Stimulated activated CD8-positive, alpha-beta memory T cell treated with anti-CD3 and anti-CD28 coated beads, Interleukin-15, amount 100 ng/mL, for 24 hours (primary cell): ENCODE data around the gene CLASP1.
"Not testable (repeated sequence)": the region's sequence is repeated elsewhere in the genome, so short reads cannot be mapped to it uniquely, and the experiment has no call there.

Experiments used
- DNase-seq: peaks from one replicate; pipeline ENCODE4 v3.0.0-alpha.2; 2020; ENCODE audit warnings: low read depth

CLASP1 gene

DNA sequence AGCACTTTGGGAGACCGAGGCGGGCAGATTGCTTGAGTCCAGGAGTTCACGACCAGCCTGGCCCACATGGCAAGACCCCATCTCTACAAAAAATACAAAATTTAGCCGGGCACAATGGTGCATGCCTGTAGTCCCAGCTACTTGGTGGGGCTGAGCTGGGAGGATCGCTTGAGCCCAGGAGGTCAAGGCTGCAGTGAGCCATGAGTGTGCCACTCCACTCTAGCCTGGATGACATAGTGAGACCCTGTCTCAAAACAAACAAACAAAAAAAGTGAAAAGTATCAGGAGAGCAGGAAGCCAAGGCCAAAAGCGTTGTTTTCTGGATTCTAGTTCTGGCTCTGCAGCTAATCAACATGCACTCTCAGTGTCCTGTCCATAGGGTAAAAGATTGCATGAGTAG, 10.7 kb upstream of the CLASP1 start:
- DNase-seq = no peak

DNA sequence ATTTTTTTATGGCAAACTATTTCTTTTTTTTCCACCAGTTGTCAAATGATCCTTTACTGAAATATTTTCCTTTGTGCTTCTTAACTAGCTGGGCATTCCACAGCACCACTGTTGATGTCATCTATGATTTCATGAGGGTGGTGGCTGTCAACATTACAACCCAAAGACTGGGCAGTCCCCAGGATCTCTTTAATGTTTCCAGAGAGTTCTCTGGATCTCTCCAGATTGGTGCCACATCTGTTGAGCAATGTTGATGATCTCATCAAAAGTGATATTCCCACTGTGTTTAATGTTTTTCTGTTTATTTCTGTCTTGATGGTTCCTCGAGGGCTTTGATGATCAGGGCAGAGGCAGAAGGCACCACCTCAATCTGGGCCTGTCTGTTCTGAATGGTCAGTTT, 9.1 kb upstream of the CLASP1 start:
- DNase-seq = not testable (repeated sequence)

DNA sequence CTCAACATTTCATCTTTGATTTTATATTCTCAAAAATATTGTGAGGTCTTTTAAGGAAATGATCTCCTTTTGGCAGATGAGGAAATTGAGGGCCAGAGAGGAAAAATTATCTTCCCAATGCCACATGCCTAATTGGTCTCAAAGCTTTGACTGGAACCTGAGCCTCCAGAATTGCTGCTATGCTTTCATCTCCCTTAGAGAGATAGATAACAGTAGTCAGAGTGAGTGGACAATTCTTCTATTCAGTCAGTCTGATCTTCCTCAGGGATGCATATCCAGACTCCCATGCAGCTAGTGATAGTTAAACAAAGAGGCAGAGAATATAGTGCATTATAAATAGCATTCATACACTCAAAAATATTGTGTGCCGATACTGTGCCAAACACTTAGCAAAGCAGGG, 3.8 kb upstream of the CLASP1 start:
- DNase-seq = no peak

- peak; percentile 3 for DNase-seq
These were observed 1.2 kb upstream of the CLASP1 start for GRCh38 chr2:121650315-121650930.

DNA sequence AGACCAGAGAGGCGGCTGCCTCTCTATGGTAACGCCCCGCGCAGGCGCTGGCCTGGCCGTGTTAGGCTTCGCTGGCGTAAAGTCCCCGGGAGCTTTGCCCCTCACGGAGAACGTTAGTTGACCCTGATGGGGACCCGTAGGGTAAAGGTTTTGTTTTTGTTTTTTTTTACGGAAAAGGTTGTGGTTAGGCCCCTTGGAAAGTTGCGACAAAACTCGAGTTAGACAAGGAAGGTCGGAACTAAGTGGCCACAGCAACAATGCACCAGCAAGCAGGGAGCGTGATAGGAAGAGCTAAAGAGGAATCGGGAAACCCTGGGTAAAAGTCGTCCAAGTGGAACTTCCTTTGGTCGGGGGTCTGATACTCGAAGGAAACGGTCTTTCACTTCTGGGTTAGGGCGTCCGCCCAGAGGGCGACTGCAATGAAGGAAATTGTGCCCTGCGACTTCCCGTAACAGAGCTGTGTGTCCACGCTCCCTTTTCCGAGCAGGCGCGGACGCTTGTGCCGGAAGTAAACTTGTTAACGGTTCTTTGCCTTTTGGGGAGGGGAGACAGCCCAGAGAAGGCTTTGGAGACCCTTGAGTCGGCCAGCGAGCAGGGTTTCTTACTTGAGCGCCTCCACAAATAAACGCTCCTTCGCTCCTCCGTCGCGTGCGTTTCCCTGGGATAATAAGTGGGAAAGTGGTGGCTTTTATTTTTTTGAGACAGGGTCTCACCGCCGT, 493 bp upstream of the CLASP1 start:
- DNase-seq = peak; percentile 76

DNA sequence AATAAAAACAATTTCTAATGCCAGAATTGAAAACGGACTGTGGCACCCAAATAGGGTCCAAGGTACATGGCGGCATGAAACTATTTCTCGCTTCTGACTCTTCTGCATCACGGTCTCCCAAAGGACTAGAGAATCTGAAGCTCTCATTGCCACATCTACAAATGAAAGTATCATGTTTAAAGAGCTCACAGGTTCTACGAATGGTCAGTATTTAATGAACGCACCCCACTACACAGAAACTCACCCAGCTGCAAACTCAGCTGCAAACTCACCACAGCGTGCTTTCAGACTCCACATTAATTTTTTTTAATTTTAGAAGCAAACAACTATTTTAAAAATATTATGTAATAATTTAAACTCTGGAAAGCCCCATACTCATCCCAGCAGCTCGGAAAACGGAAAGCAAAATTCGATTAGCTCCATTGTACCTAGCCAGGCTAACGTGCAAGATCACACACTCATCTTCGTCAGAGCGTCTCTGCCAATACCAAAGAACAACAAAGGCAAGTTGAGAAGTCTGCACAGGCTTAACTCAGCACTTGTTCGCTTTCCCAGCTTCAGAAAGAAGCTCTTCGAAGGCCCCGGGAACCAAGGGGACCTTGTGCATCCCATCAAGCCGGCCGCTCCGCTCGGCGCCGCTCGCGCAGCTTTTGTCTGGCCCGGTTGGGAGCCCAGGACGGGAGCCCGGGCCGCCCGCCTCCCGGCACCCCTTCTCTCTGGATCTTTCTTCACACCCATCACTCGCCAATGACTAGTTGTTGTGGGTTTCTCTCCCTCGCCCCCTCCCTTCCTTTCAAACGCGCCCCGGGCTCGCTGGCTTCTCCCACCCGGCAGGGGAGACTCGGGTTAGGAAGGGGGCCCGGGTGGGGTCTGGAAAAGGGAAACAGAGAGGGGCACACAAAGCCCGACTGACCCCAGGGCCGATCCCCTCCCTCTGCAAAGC, 785 bp downstream of the CLASP1 start:
- peak; percentile 15 for DNase-seq

DNA sequence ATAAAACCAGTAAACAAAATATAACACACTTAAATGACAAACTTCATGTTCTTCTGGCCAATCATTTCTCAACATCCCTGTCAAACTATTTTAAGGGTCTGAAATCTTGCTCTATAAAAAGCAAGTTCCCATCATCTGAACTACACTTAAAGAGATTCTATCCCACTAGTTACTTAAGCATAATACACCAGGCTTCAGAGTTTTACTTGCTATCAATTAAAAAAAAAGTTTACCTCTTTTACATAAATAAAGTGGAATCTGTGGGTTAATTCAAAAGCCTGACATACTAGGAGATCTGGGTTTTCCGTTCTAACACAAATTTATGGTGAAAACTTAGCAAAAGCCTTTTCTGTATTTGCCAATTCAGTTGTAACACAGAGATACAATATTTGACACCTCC, 1.9 kb downstream of the CLASP1 start:
- DNase-seq = no peak

DNA sequence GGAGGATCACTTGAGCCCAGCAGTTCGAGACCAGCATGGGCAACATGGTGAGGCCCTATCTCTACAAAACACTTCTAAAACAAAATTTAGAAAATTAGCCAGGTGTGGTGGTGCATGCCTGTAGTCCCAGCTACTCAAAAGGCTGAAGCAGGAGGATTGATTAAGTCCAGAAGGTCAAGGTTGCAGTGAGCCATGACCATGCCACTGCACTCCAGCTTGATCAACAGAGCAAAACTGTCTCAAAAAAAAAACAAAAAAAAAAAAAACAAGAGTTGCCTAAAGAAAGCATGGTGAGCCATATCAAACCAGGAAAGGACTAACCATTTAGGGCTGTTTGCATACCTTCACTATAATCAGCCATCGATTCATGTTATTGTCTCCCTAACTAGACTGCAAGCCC, 4.5 kb downstream of the CLASP1 start:
- DNase-seq = no peak

- no peak for DNase-seq
These were observed 5.4 kb downstream of the CLASP1 start for GRCh38 chr2:121643877-121644276.

DNA sequence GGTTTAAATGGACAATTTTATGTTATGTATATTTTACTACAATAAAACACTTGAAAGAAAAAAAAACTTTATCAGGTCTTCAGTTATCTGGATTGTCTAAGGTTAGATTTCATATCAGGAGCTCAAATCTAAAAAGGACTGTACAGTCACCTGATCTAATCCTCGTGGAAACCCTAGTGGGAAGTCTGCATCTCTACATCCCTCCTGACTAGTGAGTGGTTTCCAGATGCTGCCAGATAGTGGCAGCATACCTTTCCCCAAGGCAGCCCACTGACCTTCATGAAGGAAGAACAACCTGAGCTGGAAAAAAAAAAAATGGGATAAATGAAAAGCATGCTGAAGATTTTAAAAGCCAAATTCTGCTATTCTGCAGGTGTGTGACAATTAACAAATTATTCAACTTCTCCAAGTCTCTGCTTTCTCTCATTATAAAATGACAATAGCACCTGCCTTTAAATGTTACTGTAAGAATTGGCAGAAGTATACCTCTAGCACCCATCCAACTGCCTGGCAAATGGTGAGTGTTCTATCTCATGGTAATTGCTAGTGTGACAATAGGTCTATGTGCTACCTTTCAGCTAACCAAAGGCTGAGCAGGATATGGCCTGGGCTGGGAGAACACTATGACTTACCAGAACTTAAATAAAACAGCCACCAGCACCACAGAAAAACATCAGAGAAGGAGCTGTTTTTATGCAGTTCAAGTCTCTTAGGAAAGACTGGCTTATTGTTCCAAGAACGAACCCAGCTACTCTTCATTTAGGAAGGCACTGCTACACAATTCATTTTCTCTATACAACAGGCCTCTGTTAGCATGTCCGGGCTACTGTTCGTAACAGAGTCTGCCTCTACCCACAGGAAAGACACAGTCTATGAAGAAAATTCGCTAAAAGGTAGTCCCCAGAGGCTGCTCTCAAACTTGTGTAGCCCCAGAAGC, 8.6 kb downstream of the CLASP1 start:
- no peak for DNase-seq

DNA sequence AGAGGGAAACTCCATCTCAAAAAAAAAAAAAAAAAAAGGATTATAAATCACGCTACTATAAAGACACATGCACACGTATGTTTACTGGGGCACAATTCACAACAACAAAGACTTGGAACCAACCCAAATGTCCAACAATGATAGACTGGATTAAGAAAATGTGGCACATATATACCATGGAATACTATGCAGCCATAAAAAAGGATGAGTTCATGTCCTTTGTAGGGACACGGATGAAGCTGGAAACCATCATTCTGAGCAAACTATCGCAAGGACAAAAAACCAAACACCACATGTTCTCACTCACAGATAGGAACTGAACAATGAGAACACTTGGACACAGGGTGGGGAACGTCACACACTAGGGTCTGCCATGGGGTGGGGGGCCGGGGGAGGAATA, 9.4 kb downstream of the CLASP1 start:
- not testable (repeated sequence) for DNase-seq

DNA sequence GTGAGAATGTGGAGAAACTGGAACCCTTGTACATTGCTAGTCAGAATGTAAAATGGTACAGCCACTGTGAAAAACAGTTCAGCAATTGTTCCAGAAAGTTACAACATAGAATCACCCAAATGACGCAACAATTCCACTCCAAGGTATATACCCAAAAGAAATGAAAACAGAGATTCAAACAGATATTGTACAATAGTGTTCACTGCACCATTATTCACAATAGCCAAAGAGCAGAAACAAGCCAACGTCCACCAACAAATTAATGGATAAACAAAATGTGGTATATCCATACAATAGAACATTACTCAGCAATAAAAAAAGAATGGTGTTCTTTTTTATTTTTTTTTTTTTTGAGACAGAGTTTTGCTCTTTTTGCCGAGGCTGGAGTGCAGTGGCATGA, 10.9 kb downstream of the CLASP1 start:
- no peak for DNase-seq

DNA sequence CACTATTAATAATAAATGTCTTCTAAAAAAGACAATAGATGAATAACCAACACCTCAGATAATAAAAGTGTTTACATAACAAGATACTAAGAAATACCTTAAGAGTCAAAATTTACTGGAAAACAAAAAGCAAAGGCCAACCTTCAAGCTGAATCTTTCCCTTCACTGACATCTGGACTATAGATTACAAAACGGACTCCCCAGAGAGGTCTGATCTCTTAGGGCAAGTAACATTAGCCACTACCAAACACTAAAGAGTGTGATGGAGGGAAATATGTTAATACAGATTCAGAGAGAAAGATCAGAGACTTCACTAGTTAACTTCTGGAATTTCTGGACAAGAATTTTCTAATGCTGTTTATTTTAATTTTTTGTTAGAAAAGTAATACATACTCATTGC, 13.9 kb downstream of the CLASP1 start:
- DNase-seq = no peak

- DNase-seq = no peak
These were observed 14.6 kb downstream of the CLASP1 start for GRCh38 chr2:121634354-121635307.

- DNase-seq = no peak
These were observed 15.8 kb downstream of the CLASP1 start for GRCh38 chr2:121633463-121633862.

DNA sequence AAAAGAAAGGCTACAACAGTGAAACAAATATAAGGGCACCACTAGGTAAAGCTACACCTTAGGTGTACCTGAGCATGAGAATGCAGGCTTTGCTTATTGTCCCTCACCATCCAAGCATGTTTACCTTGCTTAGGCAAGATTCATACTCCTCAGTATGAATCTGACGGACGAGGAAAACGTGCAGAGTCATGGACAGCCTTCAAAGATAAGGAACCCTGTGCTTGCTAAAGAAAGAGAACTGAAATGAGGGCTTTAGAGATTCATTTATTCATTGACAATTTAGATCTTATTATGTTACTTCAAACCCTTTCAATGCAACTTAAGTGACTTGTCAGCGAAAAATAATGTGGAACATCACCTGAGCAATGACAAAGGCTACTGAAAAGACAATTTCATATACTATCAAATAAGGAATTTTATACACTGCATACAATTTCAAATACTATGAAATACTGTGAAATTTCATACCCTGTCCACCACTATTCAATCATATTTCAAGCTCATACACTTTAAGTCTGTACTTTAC, 21.7 kb downstream of the CLASP1 start:
- DNase-seq = no peak

- DNase-seq = no peak
These were observed 22.3 kb downstream of the CLASP1 start for GRCh38 chr2:121626777-121627524.

DNA sequence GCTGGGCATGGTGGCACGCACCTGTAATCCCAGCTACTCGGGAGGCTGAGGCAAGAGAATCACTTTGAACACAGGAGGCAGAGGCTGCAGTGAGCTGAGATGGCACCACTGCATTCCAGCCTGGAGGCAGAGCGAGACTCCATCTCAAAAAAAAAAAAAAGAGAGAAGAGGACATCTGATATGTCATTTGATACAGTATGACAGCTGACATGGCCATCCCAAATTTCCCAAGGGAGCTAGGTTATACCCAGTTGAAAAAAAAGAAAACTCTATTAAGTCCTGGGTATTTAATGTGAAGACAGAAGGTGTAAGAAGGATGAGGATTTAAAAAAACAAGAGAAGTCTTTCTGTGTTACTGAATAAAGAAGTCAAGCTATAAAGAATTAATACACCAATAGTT, 23.3 kb downstream of the CLASP1 start:
- no peak for DNase-seq

GRCh38 chr2:121617042-121617599, 32.1 kb downstream of the CLASP1 start:
- DNase-seq = no peak
